Tibial artery (tissue), 4 donors: ENCODE results near the gene KLHL22.
"Not testable (repeated sequence)": the region's sequence is repeated elsewhere in the genome, so short reads cannot be mapped to it uniquely, and the experiment has no call there.

Source experiments
- DNase-seq, 2 donors: peaks; one replicate each; pipeline ENCODE4 v3.0.0-alpha.2; 2019
- H3K27ac ChIP-seq, 2 donors: fragments of 200-600 bp; sonication (generic) in 1 of 2; 1 replicate in 1 of 2; 2 replicates in 1 of 2; pipeline ENCODE4 v1.5.1; 2018 to 2019; ENCODE audit warnings: mild to moderate bottlenecking in 1 of 2
- H3K27me3 ChIP-seq, 2 donors: fragments of 200-600 bp; sonication (generic) in 1 of 2; one replicate each; pipeline versions ENCODE4 v1.5.1 to v1.6.0; 2016 to 2019
- H3K36me3 ChIP-seq, 3 donors: fragments of 200-600 bp; sonication (generic) in 2 of 3; one replicate each; pipeline ENCODE4 v1.5.1; 2016 to 2019; ENCODE audit warnings: mild to moderate bottlenecking in 2 of 3
- H3K4me1 ChIP-seq, 4 donors: fragments of 200-600 bp; sonication (generic) in 2 of 4; 1 replicate in 3 of 4; 2 replicates in 1 of 4; pipeline ENCODE4 v1.5.1; 2016 to 2019
- H3K4me3 ChIP-seq, 2 donors: fragments of 200-600 bp; sonication (generic) in 1 of 2; 1 replicate in 1 of 2; 2 replicates in 1 of 2; pipeline ENCODE4 v1.5.1; 2018 to 2019; ENCODE audit warnings: mild to moderate bottlenecking in 2 of 2
- H3K9me3 ChIP-seq, 3 donors: fragments of 200-600 bp; sonication (generic) in 1 of 3; one replicate each; pipeline ENCODE4 v1.5.1; 2016 to 2019
- intact Hi-C: fragments of 100-400 bp; cut with DNase I; formaldehyde crosslinking; loops from one replicate; pipeline ENCODE4 v1.15.0; 2023; ENCODE audit warnings: low total_unique reads
- TF ChIP-seq, protein P1 (sequence below), 2 experiments: fragments of 200-600 bp in 1 of 2; fragments of 450-650 bp in 1 of 2; IDR thresholded peaks; one replicate each; pipeline ENCODE4 v1.5.1; 2017 to 2019; ENCODE audit warnings: antibody characterized with exemption in 2 of 2, mild to moderate bottlenecking in 1 of 2, moderate library complexity in 1 of 2

Gene KLHL22

DNA sequence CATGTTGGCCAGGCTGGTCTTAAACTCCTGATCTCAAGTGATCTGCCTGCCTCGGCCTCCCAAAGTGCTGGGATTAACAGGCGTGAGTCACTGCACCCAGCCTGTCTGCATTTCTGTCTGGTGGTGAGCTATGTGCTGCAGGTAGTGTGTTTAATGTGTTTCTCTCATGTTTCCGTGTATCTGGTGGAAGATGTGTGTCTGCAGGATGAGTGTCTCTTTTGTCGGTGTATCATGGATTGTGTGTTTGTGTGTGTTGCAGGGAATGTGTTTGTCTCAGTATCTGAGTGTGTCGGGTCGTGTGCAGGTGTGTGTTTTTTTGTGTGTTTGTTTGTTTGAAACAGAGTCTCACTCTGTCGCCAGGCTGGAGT is 74.1 kb downstream of the KLHL22 start:
- H3K4me1 ChIP-seq, result peaks cover 0 to 44% (median 23%) of the 10 kb centered on the region in 4 donors
- no peaks in the 10 kb centered on the region for H3K9me3 ChIP-seq
- no peak overlapping the region for H3K27ac ChIP-seq
- H3K4me3 ChIP-seq, result no peak overlapping the region
- peaks cover 0 to 19% (median 15%) of the 10 kb centered on the region in 3 donors for H3K36me3 ChIP-seq
- no peak for DNase-seq
- TF ChIP-seq, protein P1, sequence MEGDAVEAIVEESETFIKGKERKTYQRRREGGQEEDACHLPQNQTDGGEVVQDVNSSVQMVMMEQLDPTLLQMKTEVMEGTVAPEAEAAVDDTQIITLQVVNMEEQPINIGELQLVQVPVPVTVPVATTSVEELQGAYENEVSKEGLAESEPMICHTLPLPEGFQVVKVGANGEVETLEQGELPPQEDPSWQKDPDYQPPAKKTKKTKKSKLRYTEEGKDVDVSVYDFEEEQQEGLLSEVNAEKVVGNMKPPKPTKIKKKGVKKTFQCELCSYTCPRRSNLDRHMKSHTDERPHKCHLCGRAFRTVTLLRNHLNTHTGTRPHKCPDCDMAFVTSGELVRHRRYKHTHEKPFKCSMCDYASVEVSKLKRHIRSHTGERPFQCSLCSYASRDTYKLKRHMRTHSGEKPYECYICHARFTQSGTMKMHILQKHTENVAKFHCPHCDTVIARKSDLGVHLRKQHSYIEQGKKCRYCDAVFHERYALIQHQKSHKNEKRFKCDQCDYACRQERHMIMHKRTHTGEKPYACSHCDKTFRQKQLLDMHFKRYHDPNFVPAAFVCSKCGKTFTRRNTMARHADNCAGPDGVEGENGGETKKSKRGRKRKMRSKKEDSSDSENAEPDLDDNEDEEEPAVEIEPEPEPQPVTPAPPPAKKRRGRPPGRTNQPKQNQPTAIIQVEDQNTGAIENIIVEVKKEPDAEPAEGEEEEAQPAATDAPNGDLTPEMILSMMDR (IDR thresholded peaks at IDR 0.05), result no peak
- intact Hi-C loops, result loop anchor here (10.0 kb wide), 1 partner anchor 153 kb away; no protein-coding TSS in a partner anchor
- no peaks in the 10 kb centered on the region for H3K27me3 ChIP-seq

DNA sequence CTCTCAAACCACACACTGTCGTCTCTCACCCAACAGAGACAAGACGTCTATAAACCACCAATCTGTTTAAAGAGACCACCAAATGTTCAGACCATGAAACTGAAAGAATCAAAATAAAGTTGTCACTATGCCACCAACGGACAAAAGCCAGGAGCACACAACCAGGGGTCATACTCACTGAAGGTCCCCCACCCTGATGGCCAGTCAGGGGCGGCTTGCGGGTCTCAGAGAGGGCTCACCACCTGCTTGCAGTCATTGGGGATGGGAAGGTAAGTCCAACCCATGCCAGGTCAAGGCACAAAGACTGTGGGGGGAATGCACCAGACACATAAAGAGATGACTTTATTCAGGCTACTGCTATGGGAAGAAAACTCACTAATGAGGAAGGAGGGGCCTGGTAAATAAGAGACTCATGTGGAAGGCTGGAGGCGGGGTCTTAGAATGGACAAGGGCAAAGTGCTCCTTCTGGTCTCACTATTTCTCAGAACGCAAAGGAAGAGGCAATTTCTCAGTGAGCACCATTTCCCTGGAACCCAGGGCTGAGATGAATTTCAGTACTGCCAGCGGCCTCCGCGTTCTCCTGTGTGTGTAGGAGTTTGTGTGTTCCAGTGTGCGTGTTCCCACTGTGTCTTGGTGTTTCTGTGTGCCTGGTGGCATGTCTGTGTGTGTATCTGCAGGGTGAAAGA is 75.3 kb downstream of the KLHL22 start:
- Histone ChIP-seq H3K27me3 (no peaks in the 10 kb centered on the region), H3K27ac (no peak overlapping the region), H3K9me3 (no peaks in the 10 kb centered on the region), H3K4me3 (no peak overlapping the region), H3K36me3 (peaks cover 0 to 8% (median 8%) of the 10 kb centered on the region in 3 donors), H3K4me1 (peaks cover 0 to 34% (median 23%) of the 10 kb centered on the region in 4 donors)
- intact Hi-C loops, result loop anchor here (10.0 kb wide), 1 partner anchor 155 kb away; no protein-coding TSS in a partner anchor
- DNase-seq, result no peak
- TF ChIP-seq, protein P1 (IDR thresholded peaks at IDR 0.05), result no peak

DNA sequence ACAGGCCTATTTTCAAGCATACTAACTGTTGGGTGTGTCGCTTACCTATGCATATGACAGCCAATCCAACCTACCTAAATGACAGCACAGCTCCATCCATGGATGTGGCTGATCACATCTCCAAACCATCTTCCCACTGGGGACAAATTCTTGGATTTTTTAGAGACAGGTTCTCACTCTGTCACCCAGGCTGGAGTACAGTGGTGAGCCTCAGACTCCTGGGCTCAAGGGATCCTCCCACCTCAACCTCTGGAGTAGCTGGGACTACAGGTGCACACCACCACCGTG is 76.0 kb downstream of the KLHL22 start:
- intact Hi-C loops, result loop anchor here (1.0 kb wide), 1 partner anchor 36 kb away; no protein-coding TSS in a partner anchor
- DNase-seq, result no peak
- no peaks in the 10 kb centered on the region for H3K9me3 ChIP-seq
- no peaks in the 10 kb centered on the region for H3K27me3 ChIP-seq
- TF ChIP-seq, protein P1 (IDR thresholded peaks at IDR 0.05), result no peak
- peaks cover 0 to 27% (median 21%) of the 10 kb centered on the region in 4 donors for H3K4me1 ChIP-seq
- no peak overlapping the region for H3K4me3 ChIP-seq
- H3K36me3 ChIP-seq, result peaks cover 0 to 1% (median under 1%) of the 10 kb centered on the region in 3 donors
- H3K27ac ChIP-seq, result no peak overlapping the region

DNA sequence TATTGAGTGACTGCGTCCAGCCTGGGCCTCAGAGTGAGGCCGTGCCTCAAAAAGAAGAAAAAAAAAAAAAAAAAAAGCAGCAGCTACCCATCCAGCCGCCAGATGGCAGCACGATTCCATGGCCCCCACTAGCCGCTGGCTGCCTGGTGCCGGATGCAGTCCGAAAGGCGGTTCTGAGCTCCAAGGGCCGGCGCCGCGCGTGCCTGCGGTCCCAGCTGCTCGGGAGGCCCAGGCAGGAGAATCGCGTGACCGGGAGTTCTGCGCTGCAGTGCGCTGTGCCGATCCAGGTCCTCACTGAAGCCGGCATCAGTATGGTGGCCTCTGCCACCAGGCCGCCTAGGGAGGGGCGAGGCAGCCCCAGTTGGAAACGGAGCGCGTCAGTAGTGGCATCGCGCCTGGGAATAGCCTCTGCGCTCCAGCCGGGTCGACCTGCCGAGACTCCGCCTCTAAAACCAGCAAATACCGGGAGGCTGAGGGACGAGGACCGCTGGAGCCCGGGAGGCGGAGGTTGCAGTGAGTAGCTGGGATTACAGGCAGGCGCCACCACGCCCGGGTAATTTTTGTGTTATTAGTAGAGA is 77.3 kb downstream of the KLHL22 start:
- no peaks in the 10 kb centered on the region for H3K9me3 ChIP-seq
- H3K4me3 ChIP-seq, result peak overlapping the region; percentile 29 to 47
- no peaks in the 10 kb centered on the region for H3K36me3 ChIP-seq
- H3K27me3 ChIP-seq, result no peaks in the 10 kb centered on the region
- peak; percentile 77 to 93 for DNase-seq
- peak overlapping the region; percentile 43 to 67 for H3K27ac ChIP-seq
- TF ChIP-seq, protein P1 (IDR thresholded peaks at IDR 0.05), result peak; percentile 61 to 74
- intact Hi-C loops, result no loop called here
- peaks cover 0 to 14% (median 10%) of the 10 kb centered on the region in 4 donors for H3K4me1 ChIP-seq

DNA sequence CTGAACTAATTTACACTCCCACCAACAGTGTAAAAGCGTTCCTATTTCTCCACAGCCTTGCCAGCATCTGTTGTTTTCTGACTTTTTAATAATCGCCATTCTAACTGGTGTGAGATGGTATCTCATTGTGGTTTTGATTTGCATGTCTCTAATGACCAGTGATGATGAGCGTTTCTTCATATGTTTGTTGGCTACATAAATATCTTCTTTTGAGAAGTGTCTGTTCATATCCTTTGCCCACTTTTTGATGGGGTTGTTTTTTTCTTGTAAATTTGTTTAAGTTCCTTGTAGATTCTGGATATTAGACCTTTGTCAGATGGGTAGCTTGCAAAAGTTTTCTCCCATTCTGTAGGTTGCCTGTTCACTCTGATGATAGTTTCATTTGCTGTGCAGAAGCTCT is 79.9 kb downstream of the KLHL22 start:
- H3K36me3 ChIP-seq, H3K27ac ChIP-seq, H3K9me3 ChIP-seq, H3K4me3 ChIP-seq, H3K27me3 ChIP-seq, DNase-seq, H3K4me1 ChIP-seq, intact Hi-C loops: not testable (repeated sequence)

DNA sequence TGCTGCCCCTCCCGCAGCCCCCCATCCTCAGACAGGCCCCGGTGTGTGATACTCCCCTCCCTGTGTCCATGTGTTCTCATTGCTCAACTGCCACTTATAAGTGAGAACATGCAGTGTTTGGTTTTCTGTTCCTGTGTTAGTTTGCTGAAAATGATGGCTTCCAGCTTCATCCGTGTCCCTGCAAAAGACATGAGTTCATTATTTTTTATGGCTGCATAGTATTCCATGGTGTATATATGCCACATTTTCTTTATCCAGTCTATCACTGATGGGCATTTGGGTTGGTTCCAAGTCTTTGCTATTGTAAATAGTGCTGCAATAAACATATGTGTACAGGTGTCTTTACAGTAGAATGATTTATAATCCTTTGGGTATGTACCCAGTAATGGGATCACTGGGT is 80.4 kb downstream of the KLHL22 start:
- H3K4me3 ChIP-seq, DNase-seq, intact Hi-C loops, H3K27ac ChIP-seq, H3K27me3 ChIP-seq, H3K9me3 ChIP-seq, H3K4me1 ChIP-seq, H3K36me3 ChIP-seq: not testable (repeated sequence)
